AG04450 (cell line): Measurements from ENCODE around the gene FAP. TPM values are rescaled to one million over a fixed set of nuclear protein-coding genes. Genes with fewer than 3 reads are reported as not detected.

Experiments
- CTCF ChIA-PET: fragments of 300-600, 350-600 bp; formaldehyde crosslinking; extraction: SDS; loops from one replicate; lab custom pipeline; 2022; ENCODE audit warnings: antibody characterized with exemption, inconsistent platforms; lab: Charles Lee
- POLR2A ChIA-PET: fragments of 350-600 bp; formaldehyde crosslinking; extraction: SDS; loops from one replicate; lab custom pipeline; 2021; ENCODE audit warnings: antibody characterized with exemption, inconsistent platforms; lab: Yijun Ruan, JAX
- DNase-seq: peaks from one replicate; pipeline ENCODE4 v3.0.0-alpha.2; 2011; ENCODE audit warnings: low read depth, low spot score
- H3K27ac ChIP-seq: one replicate; pipeline ENCODE4 v1.5.1; 2012; ENCODE audit warnings: low read depth, low read length, control low read depth
- H3K27me3 ChIP-seq: one replicate; pipeline ENCODE4 v1.6.0; 2012; ENCODE audit warnings: low read length; ENCODE audit not compliant: control insufficient read depth, insufficient read depth
- H3K4me3 ChIP-seq: 2 replicates; pipeline ENCODE4 v1.5.1; 2011; ENCODE audit warnings: mild to moderate bottlenecking, low read depth, low read length, control low read depth
- H3K9me3 ChIP-seq: 2 replicates; pipeline ENCODE4 v1.5.1; 2012; ENCODE audit warnings: low read length; ENCODE audit not compliant: control insufficient read depth, insufficient read depth
- polyA plus RNA-seq: library from polyadenylated mRNA; depleted of rRNA; stranded (reverse); fragments of >200 nt; gene quantifications from 2 replicates; pipeline ENCODE4 v1.2.3, GENCODE V29; 2011; rRNA removed
- TF ChIP-seq, protein P1 (sequence below): IDR thresholded peaks from 2 replicates; pipeline ENCODE4 v1.5.1; 2011; ENCODE audit warnings: low read depth, low read length, control low read depth, inconsistent platforms

The FAP gene
- polyA plus RNA-seq, 1 experiment, result 374 TPM

DNA sequence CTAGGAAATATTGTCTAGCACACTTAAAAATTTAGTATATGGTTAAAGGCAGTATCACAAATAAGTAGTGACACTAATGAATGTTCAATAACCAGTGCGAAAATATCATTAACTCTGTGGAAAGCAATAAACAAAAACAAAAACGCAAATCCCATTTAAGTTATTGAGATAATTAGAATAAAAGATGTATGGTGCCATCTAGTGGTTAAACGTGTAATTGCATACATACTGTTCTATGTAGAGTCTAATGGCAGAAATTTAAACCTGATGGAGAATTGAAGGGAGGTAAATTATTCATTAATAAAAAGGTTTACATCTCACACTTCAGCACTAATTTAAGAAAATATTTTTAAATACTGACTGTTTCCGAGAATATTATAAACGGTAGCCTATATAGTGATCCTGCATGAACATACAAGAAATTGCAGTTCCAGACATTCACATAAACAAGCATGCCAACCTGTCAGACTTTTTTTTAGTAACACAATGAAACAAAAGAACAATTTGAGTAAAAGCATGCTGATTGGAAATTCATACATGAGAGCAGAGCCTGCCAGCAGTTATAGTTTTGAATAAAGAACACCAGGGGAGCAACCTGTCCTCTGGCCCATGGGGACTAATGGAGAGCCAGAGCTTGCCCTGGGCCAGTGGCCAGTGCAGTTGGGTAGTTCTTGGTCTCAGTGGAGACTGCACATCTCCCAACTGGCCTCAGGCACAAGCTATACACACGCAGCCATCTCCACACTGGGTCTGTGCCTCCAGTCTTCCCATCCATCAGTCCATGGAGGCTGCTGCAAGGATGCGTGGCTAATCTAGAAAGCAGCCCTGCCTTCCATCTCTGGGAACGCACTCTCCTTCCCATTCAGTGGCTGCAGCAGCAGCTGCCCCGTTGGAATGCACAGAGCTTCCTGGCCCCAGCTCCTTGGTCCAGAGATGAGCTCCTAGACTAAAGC, 119.2 kb downstream of the FAP start:
- no peak overlapping the region for H3K4me3 ChIP-seq
- H3K27me3 ChIP-seq, result no peaks in the 10 kb centered on the region
- H3K9me3 ChIP-seq, result no peaks in the 10 kb centered on the region
- ChIA-PET POLR2A (no interaction called here), CTCF (interaction anchor here (0.5 to 5.3 kb wide), 19 partner anchors 9 to 537 kb away, joined by 3 to 73 read pairs (median 3); no protein-coding TSS in a partner anchor)
- H3K27ac ChIP-seq, result no peak overlapping the region
- DNase-seq, result no peak
- TF ChIP-seq, protein P1, sequence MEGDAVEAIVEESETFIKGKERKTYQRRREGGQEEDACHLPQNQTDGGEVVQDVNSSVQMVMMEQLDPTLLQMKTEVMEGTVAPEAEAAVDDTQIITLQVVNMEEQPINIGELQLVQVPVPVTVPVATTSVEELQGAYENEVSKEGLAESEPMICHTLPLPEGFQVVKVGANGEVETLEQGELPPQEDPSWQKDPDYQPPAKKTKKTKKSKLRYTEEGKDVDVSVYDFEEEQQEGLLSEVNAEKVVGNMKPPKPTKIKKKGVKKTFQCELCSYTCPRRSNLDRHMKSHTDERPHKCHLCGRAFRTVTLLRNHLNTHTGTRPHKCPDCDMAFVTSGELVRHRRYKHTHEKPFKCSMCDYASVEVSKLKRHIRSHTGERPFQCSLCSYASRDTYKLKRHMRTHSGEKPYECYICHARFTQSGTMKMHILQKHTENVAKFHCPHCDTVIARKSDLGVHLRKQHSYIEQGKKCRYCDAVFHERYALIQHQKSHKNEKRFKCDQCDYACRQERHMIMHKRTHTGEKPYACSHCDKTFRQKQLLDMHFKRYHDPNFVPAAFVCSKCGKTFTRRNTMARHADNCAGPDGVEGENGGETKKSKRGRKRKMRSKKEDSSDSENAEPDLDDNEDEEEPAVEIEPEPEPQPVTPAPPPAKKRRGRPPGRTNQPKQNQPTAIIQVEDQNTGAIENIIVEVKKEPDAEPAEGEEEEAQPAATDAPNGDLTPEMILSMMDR, result peak; percentile 60

Other genes starting within 250 kb of the FAP start
- gene DPP4, start 169.2 kb downstream of the FAP start, polyA plus RNA-seq, result 54.7 and 61.0 TPM in 2 replicates
- gene GCG, start 91.2 kb downstream of the FAP start, polyA plus RNA-seq, result 0.27 TPM in 1 of 2 replicates, not detected in the other
- 2.0 and 2.2 TPM in 2 replicates for gene IFIH1, start 75.2 kb upstream of the FAP start, polyA plus RNA-seq
- gene GCA, start 100.7 kb upstream of the FAP start, polyA plus RNA-seq, result 1.8 and 2.5 TPM in 2 replicates